ENCODE measurements around the gene XRCC2.

DNA sequence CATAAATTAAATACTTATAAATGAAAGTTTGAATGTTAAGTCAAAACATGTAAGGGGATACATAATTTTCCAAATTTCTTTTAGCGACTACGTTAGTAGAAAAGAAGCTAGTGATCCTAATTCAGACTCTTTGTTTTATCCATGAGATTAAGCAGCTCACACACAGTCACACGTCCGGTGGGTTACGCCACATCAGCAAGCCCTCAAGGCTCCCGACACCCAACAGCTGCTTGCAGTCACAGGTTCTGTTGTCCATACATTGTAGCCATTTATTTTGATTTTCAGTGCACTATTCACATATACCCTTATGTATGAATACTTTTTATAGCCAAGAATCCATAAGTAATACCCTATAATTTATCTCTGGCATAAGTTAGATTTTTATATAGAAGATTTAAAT lies 39.5 kb downstream of the XRCC2 start:
- TF ChIP-seq, protein P1, sequence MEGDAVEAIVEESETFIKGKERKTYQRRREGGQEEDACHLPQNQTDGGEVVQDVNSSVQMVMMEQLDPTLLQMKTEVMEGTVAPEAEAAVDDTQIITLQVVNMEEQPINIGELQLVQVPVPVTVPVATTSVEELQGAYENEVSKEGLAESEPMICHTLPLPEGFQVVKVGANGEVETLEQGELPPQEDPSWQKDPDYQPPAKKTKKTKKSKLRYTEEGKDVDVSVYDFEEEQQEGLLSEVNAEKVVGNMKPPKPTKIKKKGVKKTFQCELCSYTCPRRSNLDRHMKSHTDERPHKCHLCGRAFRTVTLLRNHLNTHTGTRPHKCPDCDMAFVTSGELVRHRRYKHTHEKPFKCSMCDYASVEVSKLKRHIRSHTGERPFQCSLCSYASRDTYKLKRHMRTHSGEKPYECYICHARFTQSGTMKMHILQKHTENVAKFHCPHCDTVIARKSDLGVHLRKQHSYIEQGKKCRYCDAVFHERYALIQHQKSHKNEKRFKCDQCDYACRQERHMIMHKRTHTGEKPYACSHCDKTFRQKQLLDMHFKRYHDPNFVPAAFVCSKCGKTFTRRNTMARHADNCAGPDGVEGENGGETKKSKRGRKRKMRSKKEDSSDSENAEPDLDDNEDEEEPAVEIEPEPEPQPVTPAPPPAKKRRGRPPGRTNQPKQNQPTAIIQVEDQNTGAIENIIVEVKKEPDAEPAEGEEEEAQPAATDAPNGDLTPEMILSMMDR (IDR thresholded peaks at IDR 0.05), result no peak
- no peak for TF ChIP-seq EP300 (IDR thresholded peaks at IDR 0.05)
- TF ChIP-seq POLR2A (IDR thresholded peaks at IDR 0.05), result no peak
